Left lobe of liver (tissue), 2 donors: Measurements from ENCODE around the gene CCDC201. TPM values are rescaled to one million over a fixed set of nuclear protein-coding genes. Genes with fewer than 3 reads are reported as not detected.

ENCODE experiments used
- ATAC-seq: fragments of 200-7000 bp; cut with Tn5 transposase; one replicate; pipeline ENCODE4 v1.9.1; 2020; ENCODE audit warnings: mild to moderate bottlenecking, moderate library complexity
- DNase-seq: peaks from one replicate; pipeline ENCODE4 v3.0.0-alpha.2; 2020; ENCODE audit warnings: low spot score
- total RNA-seq: library from RNA; stranded (reverse); gene quantifications from one replicate; pipeline ENCODE4 v1.2.1, GENCODE V29; 2021
- donor health status: DM: no; HTN: no; CAD: no; lungs with moderate emphysema.
- donor health status: DM: no; HTN: yes; CAD: no.

Gene CCDC201
- total RNA-seq, 1 donor from 2014 or later: not detected

GRCh38 chr7:45893996-45894664 is 21.2 kb upstream of the CCDC201 start:
- ATAC-seq: no peak

GRCh38 chr7:45893374-45893995 is 20.6 kb upstream of the CCDC201 start:
- ATAC-seq: no peak

More at GRCh38 chr7:45893996-45894664, 21.2 kb upstream of the CCDC201 start:
- no peak for DNase-seq

DNA sequence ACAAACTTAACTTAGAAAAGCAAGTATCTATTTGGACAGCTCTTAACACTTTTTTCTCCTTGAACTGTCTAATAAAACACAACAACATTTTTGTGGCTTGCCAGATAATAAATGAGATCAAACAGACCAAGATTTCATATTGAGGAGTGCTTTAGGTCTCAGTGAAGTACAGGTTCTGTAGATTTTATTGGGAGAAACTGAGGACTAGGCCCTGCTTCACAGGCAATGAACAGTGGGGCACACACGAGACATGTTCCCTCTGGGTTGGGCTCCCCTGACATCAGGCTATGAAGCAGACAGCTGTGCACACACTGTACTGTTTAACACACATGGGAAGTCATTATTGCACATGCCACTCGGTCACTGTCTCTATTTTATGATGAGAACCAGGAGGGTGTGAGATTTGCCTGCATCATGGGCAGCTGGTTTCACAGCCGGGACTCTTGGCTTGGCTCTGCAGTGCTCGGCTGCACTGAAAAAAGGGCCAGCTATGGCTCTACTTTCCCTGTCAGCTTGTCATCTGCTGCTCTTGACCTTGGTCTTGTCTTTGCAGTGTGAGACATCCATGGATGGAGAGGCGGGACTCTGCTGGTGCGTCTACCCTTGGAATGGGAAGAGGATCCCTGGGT is 19.6 kb upstream of the CCDC201 start:
- ATAC-seq: no peak
- DNase-seq: no peak

More at GRCh38 chr7:45893374-45893995, 20.6 kb upstream of the CCDC201 start:
- no peak for DNase-seq

- DNase-seq (no peak), ATAC-seq (no peak)
Measured at GRCh38 chr7:45891462-45892402, 18.9 kb upstream of the CCDC201 start.

- ATAC-seq: no peak
- no peak for DNase-seq
Measured at GRCh38 chr7:45890902-45891461, 18.1 kb upstream of the CCDC201 start.

DNA sequence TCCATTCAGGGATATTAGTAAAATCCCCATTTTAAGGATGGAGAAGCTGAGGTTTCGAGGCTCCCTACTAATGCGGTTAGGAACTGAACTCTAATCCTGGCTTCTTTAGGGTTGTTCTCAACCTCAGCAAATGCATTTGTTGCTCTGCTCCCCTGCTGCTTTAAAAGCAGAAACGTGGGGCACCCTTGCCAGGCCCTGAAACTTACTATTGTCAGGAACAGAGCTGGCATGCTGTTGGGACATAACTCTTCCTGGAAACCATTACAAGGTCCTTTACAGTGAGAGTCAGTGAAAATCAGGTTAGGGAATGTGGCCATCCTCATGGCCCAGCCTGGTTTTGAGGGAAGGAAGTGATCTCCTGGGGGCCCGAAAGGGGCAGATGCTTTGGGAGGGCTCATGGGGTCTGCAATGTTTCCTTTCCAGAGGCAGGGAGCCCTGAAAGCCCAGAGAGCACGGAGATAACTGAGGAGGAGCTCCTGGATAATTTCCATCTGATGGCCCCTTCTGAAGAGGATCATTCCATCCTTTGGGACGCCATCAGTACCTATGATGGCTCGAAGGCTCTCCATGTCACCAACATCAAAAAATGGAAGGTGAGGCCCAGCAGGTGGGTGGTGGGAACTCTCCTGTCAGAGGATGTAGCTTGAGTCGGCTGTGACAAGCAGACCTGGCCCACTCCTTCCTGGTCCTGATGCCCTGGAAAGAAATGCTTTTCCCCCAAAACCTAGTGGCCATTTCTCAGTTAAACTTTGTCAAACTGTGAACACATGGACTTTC is 17.4 kb upstream of the CCDC201 start:
- ATAC-seq (no peak), DNase-seq (no peak)

DNA sequence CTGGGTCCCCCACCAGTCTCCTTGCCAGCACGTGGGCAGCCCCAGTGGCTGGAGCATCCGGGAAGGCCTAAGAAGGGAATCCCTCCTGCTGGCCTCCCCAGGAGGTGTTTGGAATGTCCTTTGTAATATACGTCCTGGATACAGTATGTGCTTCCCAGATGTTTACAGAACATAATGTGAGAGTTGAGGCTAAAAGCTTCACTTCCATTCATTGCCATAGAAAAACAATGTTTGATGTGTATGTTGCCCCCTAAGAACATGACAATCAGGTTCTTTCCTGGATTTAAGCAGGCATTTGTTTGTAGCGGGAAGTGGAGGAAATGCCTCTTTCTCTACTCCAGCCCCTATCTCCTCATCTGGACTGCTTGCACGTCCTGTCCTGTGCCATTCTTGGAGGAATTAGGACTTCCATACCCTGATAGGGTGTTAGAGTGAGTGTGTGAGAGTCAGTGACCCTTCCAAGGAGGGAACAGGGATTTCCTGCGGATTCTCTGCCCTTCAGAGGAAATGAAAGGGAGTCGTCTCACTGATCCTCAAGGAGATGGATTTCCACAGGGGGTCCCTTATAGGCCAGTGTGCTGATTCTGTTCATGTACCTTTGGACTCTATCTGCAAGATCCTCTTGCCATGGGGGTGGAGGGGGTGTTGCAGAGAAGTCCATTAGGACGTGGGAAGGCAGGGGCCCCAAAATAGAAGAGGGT is 16.6 kb upstream of the CCDC201 start:
- ATAC-seq (no peak), DNase-seq (no peak)

DNA sequence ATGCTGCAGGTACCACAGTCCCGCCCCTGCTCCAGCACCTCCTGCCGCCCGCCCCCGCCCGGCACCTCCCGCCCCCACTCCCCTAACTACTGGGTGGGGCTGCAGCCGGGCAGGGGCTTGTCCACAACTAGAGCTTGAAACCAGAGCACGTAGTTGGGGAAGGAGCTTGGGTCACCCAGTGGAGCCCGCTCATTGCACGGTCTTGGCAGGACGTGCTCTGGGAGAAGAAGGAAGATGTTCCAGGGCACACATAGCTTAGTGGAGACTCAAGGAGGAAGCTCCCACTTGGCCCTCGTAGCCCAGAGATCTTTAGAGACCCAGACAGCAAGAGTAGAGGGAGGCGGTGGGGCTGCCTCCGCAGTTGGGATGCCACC is 16.1 kb upstream of the CCDC201 start:
- ATAC-seq (no peak), DNase-seq (no peak)

GRCh38 chr7:45888185-45888992 is 15.5 kb upstream of the CCDC201 start, which contains the start of gene IGFBP1:
TSS of gene IGFBP1 (plus strand) at chr7:45888488. CDS start at chr7:45888653, 165 bp downstream.
- DNase-seq (peak; percentile 84), ATAC-seq (peak; percentile 70)

DNA sequence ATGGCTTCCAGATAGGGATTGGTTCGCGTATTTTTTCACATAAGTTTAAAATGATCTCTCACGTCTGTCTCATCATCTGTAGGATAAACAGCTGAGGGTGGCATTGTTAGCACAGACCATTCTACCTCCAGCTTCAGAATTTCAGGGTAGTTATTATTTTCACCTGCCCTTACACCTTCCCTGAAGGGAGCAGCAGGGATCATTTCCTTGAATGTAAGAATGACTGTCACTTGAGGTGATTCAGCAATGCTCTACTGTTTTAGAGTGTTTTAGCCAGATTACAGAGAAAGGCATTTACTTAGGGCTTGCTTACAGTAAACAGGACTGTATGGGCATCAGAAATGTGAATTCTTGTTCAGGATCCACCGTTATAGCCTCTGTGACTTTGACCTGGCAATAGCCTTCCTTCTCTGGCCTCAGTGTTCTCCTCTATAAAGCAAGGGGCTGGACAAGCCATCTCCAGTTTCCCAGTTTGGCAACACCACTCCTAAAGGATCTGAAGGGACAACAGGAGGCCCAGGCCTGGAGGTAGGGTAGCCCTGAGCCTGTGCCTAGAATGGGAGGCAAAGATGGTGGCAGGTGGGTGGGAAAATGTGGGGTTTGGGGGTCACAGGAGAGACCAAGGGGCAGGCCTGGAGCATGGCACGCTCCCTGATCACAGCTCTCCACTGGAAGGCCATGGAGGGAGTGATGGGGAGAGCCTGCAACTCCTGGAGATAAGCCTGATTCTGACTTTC is 14.2 kb upstream of the CCDC201 start:
- ATAC-seq (no peak), DNase-seq (no peak)

GRCh38 chr7:45885264-45885882 is 12.5 kb upstream of the CCDC201 start:
- peak; percentile 60 for ATAC-seq
- peak; percentile 81 for DNase-seq

GRCh38 chr7:45884136-45884535 is 11.3 kb upstream of the CCDC201 start:
- DNase-seq (no peak), ATAC-seq (no peak)

- no peak for DNase-seq
Measured at GRCh38 chr7:45882465-45882810, 9.6 kb upstream of the CCDC201 start.

DNA sequence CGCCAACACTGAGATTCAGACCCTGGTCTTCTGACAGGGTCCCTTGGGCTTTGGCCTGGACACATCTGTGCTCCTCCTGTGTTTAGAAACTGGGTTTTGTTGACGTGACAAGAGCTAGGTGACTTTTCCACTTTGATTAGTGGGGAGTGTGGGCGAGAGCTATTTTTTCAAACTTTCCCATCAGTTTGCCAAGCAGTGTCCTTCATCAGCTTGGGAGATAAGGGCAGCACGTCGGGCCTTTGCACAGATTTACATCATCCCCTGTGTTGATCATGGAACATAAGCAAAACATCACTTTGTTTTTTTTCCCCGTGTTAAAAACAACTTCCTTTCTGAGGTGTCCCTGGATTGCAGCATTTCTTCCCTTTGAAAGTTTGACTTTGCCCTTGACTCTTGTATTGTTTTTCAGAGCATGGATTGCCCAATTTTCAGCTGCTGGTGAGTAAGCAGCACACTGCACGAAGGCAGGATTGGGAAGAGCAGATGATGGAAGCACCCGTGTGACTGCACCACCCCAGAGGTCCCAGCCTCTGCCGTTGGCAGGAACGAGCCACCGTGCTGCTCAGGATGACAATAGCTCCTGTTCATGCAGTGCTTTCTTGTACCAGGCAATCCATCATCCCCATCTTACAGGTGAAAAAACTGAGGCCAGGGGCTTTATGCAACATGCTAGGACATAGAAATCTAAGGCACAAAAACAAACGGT is 9.0 kb upstream of the CCDC201 start:
- DNase-seq (peak; percentile 60), ATAC-seq (peak; percentile 62)

More at GRCh38 chr7:45882465-45882810, 9.6 kb upstream of the CCDC201 start:
- ATAC-seq: no peak

GRCh38 chr7:45881280-45881758 is 8.4 kb upstream of the CCDC201 start:
- ATAC-seq: no peak

DNA sequence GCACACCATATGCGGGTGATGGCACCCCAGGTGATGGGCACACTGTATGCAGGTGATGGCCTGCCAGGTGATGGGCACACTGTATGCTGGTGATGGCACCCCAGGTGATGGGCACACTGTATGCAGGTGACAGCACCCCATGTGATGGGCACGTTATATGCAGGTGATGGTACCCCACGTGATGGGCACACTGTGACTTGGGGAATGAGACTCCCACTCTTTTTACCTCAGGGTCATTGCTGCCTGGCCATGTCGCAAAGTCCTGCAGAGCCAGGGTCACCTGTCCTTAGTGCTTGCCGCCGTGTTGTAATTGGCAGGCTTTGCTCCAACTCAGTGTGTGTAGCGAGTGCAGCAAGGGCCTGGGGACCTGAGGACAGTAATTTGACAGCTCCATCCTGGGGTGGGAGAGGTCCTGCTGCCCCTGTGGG is 7.6 kb upstream of the CCDC201 start:
- peak; percentile 70 for DNase-seq
- ATAC-seq: peak; percentile 47

More at GRCh38 chr7:45881280-45881758, 8.4 kb upstream of the CCDC201 start:
- DNase-seq: no peak
